HEK293T (cell line): Measurements from ENCODE around the gene AGAP1.

ENCODE experiments used
- CTCF ChIA-PET: fragments of 350-600 bp; formaldehyde crosslinking; extraction: SDS; loops from one replicate; lab custom pipeline; 2021; ENCODE audit warnings: antibody characterized with exemption, inconsistent platforms; lab: Yijun Ruan, JAX
- POLR2A ChIA-PET: fragments of 350-600 bp; formaldehyde crosslinking; extraction: SDS; loops from one replicate; lab custom pipeline; 2020; ENCODE audit warnings: antibody characterized with exemption, inconsistent platforms; lab: Yijun Ruan, JAX
- DNase-seq: peaks from one replicate; pipeline ENCODE4 v3.0.0; 2012; ENCODE audit warnings: mixed read lengths; ENCODE audit errors: extremely low spot score
- ARNT ChIP-seq: fragments of 450-650 bp; IDR thresholded peaks from 2 replicates; pipeline ENCODE4 v1.6.1; 2017; ENCODE audit warnings: mild to moderate bottlenecking
- BHLHE40 ChIP-seq: fragments of 450-650 bp; IDR thresholded peaks from 2 replicates; pipeline ENCODE4 v1.6.1; 2016; ENCODE audit warnings: mild to moderate bottlenecking, moderate library complexity, borderline replicate concordance
- CTBP1 ChIP-seq: fragments of 450-650 bp; IDR thresholded peaks from 2 replicates; pipeline ENCODE4 v1.6.1; 2016; ENCODE audit warnings: borderline replicate concordance
- ELF4 ChIP-seq: fragments of 450-650 bp; IDR thresholded peaks from 2 replicates; pipeline ENCODE4 v1.6.1; 2017; ENCODE audit warnings: antibody characterized with exemption
- FOXA1 ChIP-seq: fragments of 450-650 bp; IDR thresholded peaks from 2 replicates; pipeline ENCODE4 v1.6.1; 2016; ENCODE audit warnings: mild to moderate bottlenecking
- FOXK2 ChIP-seq: fragments of 450-650 bp; IDR thresholded peaks from 2 replicates; pipeline ENCODE4 v1.6.1; 2016; ENCODE audit warnings: mild to moderate bottlenecking
- FOXM1 ChIP-seq: fragments of 450-650 bp; IDR thresholded peaks from 2 replicates; pipeline ENCODE4 v1.6.1; 2017; ENCODE audit warnings: mild to moderate bottlenecking, borderline replicate concordance
- HDGF ChIP-seq: fragments of 450-650 bp; IDR thresholded peaks from 2 replicates; pipeline ENCODE4 v1.6.1; 2017; ENCODE audit warnings: antibody characterized with exemption, borderline replicate concordance
- L3MBTL2 ChIP-seq: fragments of 450-650 bp; conservative IDR thresholded peaks from 2 replicates; pipeline ENCODE4 v1.6.1; 2016; ENCODE audit warnings: mild to moderate bottlenecking
- LEF1 ChIP-seq: fragments of 450-650 bp; IDR thresholded peaks from 2 replicates; pipeline ENCODE4 v1.6.1; 2017; ENCODE audit warnings: mild to moderate bottlenecking, borderline replicate concordance
- NFRKB ChIP-seq: fragments of 450-650 bp; IDR thresholded peaks from 2 replicates; pipeline ENCODE4 v1.6.1; 2016; ENCODE audit warnings: mild to moderate bottlenecking, moderate library complexity
- SP1 ChIP-seq: fragments of 450-650 bp; IDR thresholded peaks from 2 replicates; pipeline ENCODE4 v1.6.1; 2017
- SUZ12 ChIP-seq: fragments of 450-650 bp; IDR thresholded peaks from 2 replicates; pipeline ENCODE4 v1.6.1; 2016; ENCODE audit warnings: mild to moderate bottlenecking
- TARDBP ChIP-seq: fragments of 450-650 bp; IDR thresholded peaks from 2 replicates; pipeline ENCODE4 v1.6.1; 2016
- ZNF384 ChIP-seq: fragments of 450-650 bp; IDR thresholded peaks from 2 replicates; pipeline ENCODE4 v1.6.1; 2016
- TF ChIP-seq, protein P1 (sequence below): fragments of 450-650 bp; IDR thresholded peaks from 2 replicates; pipeline ENCODE4 v1.6.1; 2016

The AGAP1 gene

GRCh38 chr2:236157815-236158498 is 664.1 kb downstream of the AGAP1 start:
- ChIA-PET POLR2A (no interaction called here), CTCF (no interaction called here)
- no peak for DNase-seq
- TF ChIP-seq HDGF, result no peak
- TF ChIP-seq NFRKB, result no peak
- no peak for TF ChIP-seq FOXK2
- no peak for TF ChIP-seq TARDBP
- no peak for TF ChIP-seq ZNF384
- TF ChIP-seq, protein P1, sequence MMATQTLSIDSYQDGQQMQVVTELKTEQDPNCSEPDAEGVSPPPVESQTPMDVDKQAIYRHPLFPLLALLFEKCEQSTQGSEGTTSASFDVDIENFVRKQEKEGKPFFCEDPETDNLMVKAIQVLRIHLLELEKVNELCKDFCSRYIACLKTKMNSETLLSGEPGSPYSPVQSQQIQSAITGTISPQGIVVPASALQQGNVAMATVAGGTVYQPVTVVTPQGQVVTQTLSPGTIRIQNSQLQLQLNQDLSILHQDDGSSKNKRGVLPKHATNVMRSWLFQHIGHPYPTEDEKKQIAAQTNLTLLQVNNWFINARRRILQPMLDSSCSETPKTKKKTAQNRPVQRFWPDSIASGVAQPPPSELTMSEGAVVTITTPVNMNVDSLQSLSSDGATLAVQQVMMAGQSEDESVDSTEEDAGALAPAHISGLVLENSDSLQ, result no peak
- TF ChIP-seq FOXM1, result no peak
- TF ChIP-seq BHLHE40, result no peak
- no peak for TF ChIP-seq SUZ12
- TF ChIP-seq ARNT, result no peak
- no peak for TF ChIP-seq ELF4
- TF ChIP-seq LEF1, result no peak
- TF ChIP-seq FOXA1, result no peak
- TF ChIP-seq SP1, result no peak
- no peak for TF ChIP-seq CTBP1
- TF ChIP-seq L3MBTL2, result no peak

GRCh38 chr2:236158969-236159777 is 665.3 kb downstream of the AGAP1 start:
- TF ChIP-seq TARDBP, result no peak
- DNase-seq, result no peak
- CTCF ChIA-PET, result no interaction called here
- POLR2A ChIA-PET, result no interaction called here

GRCh38 chr2:236159778-236160170 is 665.9 kb downstream of the AGAP1 start:
- no peak for DNase-seq
- TF ChIP-seq SP1 (no peak), SUZ12 (no peak), LEF1 (no peak), TARDBP (no peak), ARNT (no peak), HDGF (no peak), CTBP1 (no peak), L3MBTL2 (no peak), FOXM1 (no peak)
- TF ChIP-seq, protein P1, result no peak
- ChIA-PET POLR2A (no interaction called here), CTCF (no interaction called here)

GRCh38 chr2:236160366-236161081 is 666.7 kb downstream of the AGAP1 start:
- CTCF ChIA-PET, result no interaction called here
- TF ChIP-seq BHLHE40 (no peak), ELF4 (no peak), NFRKB (no peak), ZNF384 (no peak), FOXA1 (no peak)
- DNase-seq, result no peak
- POLR2A ChIA-PET, result no interaction called here

DNA sequence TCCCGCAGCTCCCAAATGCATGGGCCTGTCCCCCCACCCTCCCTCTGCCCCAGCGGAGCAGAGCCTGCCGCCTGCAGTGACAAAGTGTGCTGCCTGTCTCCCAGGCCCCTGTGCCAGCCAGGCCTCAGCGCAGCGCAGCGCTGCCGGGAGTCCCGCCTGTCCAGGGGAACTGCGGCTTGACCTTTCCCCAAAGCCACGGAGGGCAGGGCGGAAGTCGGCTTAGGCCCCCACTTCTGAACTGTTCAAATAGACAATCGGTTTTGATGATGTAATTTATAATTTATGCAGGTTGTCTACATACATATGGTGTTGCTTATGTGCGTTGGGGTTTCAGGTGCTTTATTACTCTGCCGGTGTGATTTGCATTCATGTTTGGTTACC is 667.2 kb downstream of the AGAP1 start:
- TF ChIP-seq BHLHE40 (no peak), L3MBTL2 (no peak), SP1 (no peak), SUZ12 (no peak), ARNT (no peak), FOXK2 (no peak), HDGF (no peak), ELF4 (no peak), FOXM1 (no peak), ZNF384 (no peak), NFRKB (no peak), FOXA1 (no peak), CTBP1 (no peak), LEF1 (no peak), TARDBP (no peak)
- TF ChIP-seq, protein P1, result no peak
- no peak for DNase-seq
- POLR2A ChIA-PET, result no interaction called here
- CTCF ChIA-PET, result no interaction called here

GRCh38 chr2:236161531-236161930 is 667.7 kb downstream of the AGAP1 start:
- TF ChIP-seq NFRKB (no peak), FOXK2 (no peak), SUZ12 (no peak), TARDBP (no peak), CTBP1 (no peak), FOXM1 (no peak), LEF1 (no peak), FOXA1 (no peak), ELF4 (no peak), ARNT (no peak), L3MBTL2 (no peak), HDGF (no peak), BHLHE40 (no peak), ZNF384 (no peak), SP1 (no peak)
- TF ChIP-seq, protein P1, result no peak
- ChIA-PET POLR2A (no interaction called here), CTCF (no interaction called here)
- DNase-seq, result no peak
